ENCODE data around the gene RPP40. TPM values are rescaled to one million over a fixed set of nuclear protein-coding genes. Genes with fewer than 3 reads are reported as not detected.

Gene RPP40
- total RNA-seq, 1 experiment from 2014 or later: 38.7 TPM

- in situ Hi-C loops (cut with HindIII; ENCODE audit: low sequenced_read_pairs): no loop called here
- DNase-seq (ENCODE audit: low spot score): no peak
Observed at GRCh38 chr6:4950076-4950475, 53.8 kb downstream of the RPP40 start.

GRCh38 chr6:4948781-4949450 lies 54.9 kb downstream of the RPP40 start:
- in situ Hi-C loops (cut with HindIII; ENCODE audit: low sequenced_read_pairs): no loop called here
- DNase-seq (ENCODE audit: low spot score): no peak

GRCh38 chr6:4947716-4948115 lies 56.1 kb downstream of the RPP40 start:
- in situ Hi-C loops (cut with HindIII; ENCODE audit: low sequenced_read_pairs): no loop called here
- DNase-seq (ENCODE audit: low spot score): no peak

- DNase-seq (ENCODE audit: low spot score): no peak
- in situ Hi-C loops (cut with HindIII; ENCODE audit: low sequenced_read_pairs): no loop called here
Observed at GRCh38 chr6:4946521-4946920, 57.3 kb downstream of the RPP40 start.

Other genes starting within 250 kb of the RPP40 start
- gene CDYL, start 227.6 kb downstream of the RPP40 start, total RNA-seq (2014; rRNA removed; shearing (Covaris generic)): 15.7 and 22.6 TPM in 2 replicates
- 0.25 and 0.58 TPM in 2 replicates for gene PPP1R3G, start 81.3 kb upstream of the RPP40 start, total RNA-seq (2014; rRNA removed; shearing (Covaris generic))

Measured in G401 (cell line).